K562 (cell line): ENCODE measurements around the gene PALLD. TPM values are rescaled to one million over a fixed set of nuclear protein-coding genes. Genes with fewer than 3 reads are reported as not detected.

ENCODE experiments used
- AFF1 ChIP-seq, 2 experiments: fragments of 450-650 bp; IDR thresholded peaks; 2 replicates each; pipeline ENCODE4 v1.6.1; 2018; ENCODE audit warnings: mild to moderate bottlenecking in 2 of 2, low read depth in 1 of 2; ENCODE audit not compliant: partially characterized antibody in 2 of 2
- CEBPB ChIP-seq: fragments of 450-650 bp; IDR thresholded peaks from 2 replicates; pipeline ENCODE4 v1.6.1; 2016; ENCODE audit warnings: missing genetic modification characterization, missing compliant biosample characterization
- GTF2A2 ChIP-seq: IDR thresholded peaks from 2 replicates; pipeline ENCODE4 v1.6.1; 2016; ENCODE audit warnings: mild to moderate bottlenecking, missing genetic modification characterization, missing compliant biosample characterization
- NCOR1 ChIP-seq: fragments of 450-650 bp; IDR thresholded peaks from 2 replicates; pipeline ENCODE4 v1.6.1; 2016; ENCODE audit warnings: mild to moderate bottlenecking, moderate library complexity
- NR2C2 ChIP-seq, 2 experiments: fragments of 200-800 bp in 1 of 2; sonication (Bioruptor generic) in 1 of 2; sonication (generic) in 1 of 2; formaldehyde crosslinking in 1 of 2; IDR thresholded peaks; 2 replicates each; pipeline versions ENCODE4 v1.6.1 to v1.8.0; 2016 to 2022; ENCODE audit warnings: mild to moderate bottlenecking in 1 of 2, missing compliant biosample characterization in 1 of 2, missing genetic modification characterization in 1 of 2, missing genetic modification reagents in 1 of 2
- POU5F1 ChIP-seq: fragments of 150-350 bp; IDR thresholded peaks from 2 replicates; pipeline ENCODE4 v1.6.1; 2014; ENCODE audit warnings: borderline replicate concordance, low read length, low read depth, mild to moderate bottlenecking; ENCODE audit not compliant: partially characterized antibody
- SNRNP70 ChIP-seq: fragments of 200-400 bp; formaldehyde crosslinking; optimal IDR thresholded peaks from 2 replicates; pipeline ENCODE3; 2017; ENCODE audit warnings: low read depth, low read length
- ZBTB8A ChIP-seq: fragments of 450-650 bp; IDR thresholded peaks from 2 replicates; pipeline ENCODE4 v1.6.1; 2018; ENCODE audit warnings: mild to moderate bottlenecking, moderate library complexity; ENCODE audit not compliant: partially characterized antibody
- ZEB2 ChIP-seq: fragments of 450-650 bp; IDR thresholded peaks from 2 replicates; pipeline ENCODE4 v1.6.1; 2016
- ZNF184 ChIP-seq: sonication (generic); formaldehyde crosslinking; IDR thresholded peaks from 2 replicates; pipeline ENCODE4 v1.5.0; 2020; ENCODE audit warnings: missing genetic modification reagents
- polyA plus RNA-seq, 8 experiments: library from polyadenylated mRNA; depleted of rRNA in 4 of 8; stranded (reverse) in 5 of 8; unstranded in 3 of 8; fragments of >200 nt; fragmentation: Nextera tagmentation in 2 of 8; fragmentation: Illumina TruSeq in 1 of 8; extraction: Ambion mirVana in 2 of 8; extraction: Trizol in 1 of 8; gene quantifications; 2 replicates each; pipeline versions ENCODE4 v1.2.1 to v1.2.3, GENCODE V29; 2011 to 2014; ENCODE audit warnings: inconsistent platforms in 1 of 8, missing spikeins in 1 of 8
- total RNA-seq, 7 experiments: library from RNA; depleted of rRNA in 6 of 7; stranded (reverse); fragments of >200 nt in 6 of 7; fragmentation: Illumina TruSeq in 2 of 7; extraction: Trizol in 2 of 7; gene quantifications; 2 replicates each; pipeline versions ENCODE4 v1.2.1 to v1.2.3, GENCODE V29; 2011 to 2021; ENCODE audit warnings: low replicate concordance in 1 of 7
- TF ChIP-seq, protein P1 (sequence below): fragments of 250-450 bp; sonication (Bioruptor Pico); IDR thresholded peaks from 2 replicates; pipeline ENCODE4 v1.4.0; 2020; ENCODE audit warnings: borderline replicate concordance
- TF ChIP-seq, protein P2 (sequence below): sonication (generic); formaldehyde crosslinking; IDR thresholded peaks from 2 replicates; pipeline ENCODE4 v1.8.0; 2023; ENCODE audit warnings: missing genetic modification reagents, mild to moderate bottlenecking, borderline replicate concordance

Gene PALLD
- total and polyA plus RNA-seq, 9 of the 15 experiments (the other 6 are each of a cell fraction or from before 2014, with no cell fraction given): 0.01 to 0.35 (median 0.06) TPM; not detected in 3

DNA sequence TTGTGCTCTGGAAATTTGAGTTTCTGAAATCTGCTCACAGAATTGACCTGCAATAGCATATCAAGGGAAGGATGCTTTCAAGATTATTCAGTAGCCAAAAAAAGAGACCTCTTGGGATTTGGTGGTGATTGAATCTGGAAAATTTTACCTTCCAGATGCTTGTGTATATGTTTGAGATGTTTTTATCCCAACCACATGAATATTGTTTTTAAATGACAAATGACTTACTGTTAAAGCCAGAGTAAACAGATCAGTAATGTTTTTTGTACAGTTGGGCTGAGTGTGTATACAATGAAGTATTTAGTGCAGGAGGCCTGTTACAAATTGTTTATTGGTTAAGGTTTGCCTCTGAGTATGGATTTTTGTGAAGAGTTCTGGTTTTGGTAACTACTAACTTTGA lies 386.7 kb downstream of the PALLD start (continued):
- TF ChIP-seq AFF1 (IDR thresholded peaks at IDR 0.05; ENCODE audit: low read depth in 1 of 2, partially characterized antibody in 2 of 2): no peak
- no peak for TF ChIP-seq GTF2A2 (tag)
- no peak for TF ChIP-seq ZEB2
- TF ChIP-seq, protein P1, sequence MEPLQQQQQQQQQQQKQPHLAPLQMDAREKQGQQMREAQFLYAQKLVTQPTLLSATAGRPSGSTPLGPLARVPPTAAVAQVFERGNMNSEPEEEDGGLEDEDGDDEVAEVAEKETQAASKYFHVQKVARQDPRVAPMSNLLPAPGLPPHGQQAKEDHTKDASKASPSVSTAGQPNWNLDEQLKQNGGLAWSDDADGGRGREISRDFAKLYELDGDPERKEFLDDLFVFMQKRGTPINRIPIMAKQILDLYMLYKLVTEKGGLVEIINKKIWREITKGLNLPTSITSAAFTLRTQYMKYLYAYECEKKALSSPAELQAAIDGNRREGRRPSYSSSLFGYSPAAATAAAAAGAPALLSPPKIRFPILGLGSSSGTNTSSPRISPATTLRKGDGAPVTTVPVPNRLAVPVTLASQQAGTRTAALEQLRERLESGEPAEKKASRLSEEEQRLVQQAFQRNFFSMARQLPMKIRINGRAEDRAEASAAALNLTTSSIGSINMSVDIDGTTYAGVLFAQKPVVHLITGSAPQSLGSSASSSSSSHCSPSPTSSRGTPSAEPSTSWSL (CRISPR knock-in tag): no peak
- no peak for TF ChIP-seq POU5F1
- no peak for TF ChIP-seq CEBPB (tag)
- no peak for TF ChIP-seq ZBTB8A
- no peak for TF ChIP-seq ZNF184 (CRISPR knock-in tag)
- TF ChIP-seq, protein P2, sequence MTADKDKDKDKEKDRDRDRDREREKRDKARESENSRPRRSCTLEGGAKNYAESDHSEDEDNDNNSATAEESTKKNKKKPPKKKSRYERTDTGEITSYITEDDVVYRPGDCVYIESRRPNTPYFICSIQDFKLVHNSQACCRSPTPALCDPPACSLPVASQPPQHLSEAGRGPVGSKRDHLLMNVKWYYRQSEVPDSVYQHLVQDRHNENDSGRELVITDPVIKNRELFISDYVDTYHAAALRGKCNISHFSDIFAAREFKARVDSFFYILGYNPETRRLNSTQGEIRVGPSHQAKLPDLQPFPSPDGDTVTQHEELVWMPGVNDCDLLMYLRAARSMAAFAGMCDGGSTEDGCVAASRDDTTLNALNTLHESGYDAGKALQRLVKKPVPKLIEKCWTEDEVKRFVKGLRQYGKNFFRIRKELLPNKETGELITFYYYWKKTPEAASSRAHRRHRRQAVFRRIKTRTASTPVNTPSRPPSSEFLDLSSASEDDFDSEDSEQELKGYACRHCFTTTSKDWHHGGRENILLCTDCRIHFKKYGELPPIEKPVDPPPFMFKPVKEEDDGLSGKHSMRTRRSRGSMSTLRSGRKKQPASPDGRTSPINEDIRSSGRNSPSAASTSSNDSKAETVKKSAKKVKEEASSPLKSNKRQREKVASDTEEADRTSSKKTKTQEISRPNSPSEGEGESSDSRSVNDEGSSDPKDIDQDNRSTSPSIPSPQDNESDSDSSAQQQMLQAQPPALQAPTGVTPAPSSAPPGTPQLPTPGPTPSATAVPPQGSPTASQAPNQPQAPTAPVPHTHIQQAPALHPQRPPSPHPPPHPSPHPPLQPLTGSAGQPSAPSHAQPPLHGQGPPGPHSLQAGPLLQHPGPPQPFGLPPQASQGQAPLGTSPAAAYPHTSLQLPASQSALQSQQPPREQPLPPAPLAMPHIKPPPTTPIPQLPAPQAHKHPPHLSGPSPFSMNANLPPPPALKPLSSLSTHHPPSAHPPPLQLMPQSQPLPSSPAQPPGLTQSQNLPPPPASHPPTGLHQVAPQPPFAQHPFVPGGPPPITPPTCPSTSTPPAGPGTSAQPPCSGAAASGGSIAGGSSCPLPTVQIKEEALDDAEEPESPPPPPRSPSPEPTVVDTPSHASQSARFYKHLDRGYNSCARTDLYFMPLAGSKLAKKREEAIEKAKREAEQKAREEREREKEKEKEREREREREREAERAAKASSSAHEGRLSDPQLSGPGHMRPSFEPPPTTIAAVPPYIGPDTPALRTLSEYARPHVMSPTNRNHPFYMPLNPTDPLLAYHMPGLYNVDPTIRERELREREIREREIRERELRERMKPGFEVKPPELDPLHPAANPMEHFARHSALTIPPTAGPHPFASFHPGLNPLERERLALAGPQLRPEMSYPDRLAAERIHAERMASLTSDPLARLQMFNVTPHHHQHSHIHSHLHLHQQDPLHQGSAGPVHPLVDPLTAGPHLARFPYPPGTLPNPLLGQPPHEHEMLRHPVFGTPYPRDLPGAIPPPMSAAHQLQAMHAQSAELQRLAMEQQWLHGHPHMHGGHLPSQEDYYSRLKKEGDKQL: no peak
- TF ChIP-seq NR2C2 (CRISPR knock-in tag; IDR thresholded peaks at IDR 0.05): no peak
- TF ChIP-seq NR2C2 (tag; IDR thresholded peaks at IDR 0.05): no peak
- no peak for TF ChIP-seq NCOR1
- no peak for TF ChIP-seq SNRNP70
- TF ChIP-seq, all 486 proteins: peak for 0
